ENCODE results near the gene NMD3.

Gene NMD3

DNA sequence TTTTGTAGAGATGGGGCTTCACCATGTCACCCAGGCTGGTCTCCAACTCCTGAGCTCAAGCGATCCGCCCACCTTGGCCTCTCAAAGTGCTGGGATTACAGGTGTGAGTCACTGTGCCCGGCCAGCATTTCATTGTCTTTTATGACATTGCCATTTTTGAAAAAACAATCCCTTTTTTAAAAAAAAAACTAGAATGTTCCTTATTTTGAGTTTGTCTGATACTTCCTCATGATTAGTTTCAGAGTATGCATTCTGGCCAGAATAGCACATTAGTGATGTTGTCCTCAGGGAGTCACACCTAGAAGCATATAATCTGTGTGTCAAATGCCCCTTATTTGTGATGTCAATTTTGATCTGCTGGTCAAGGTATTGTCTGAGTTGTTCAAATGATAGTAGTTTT is 21.2 kb upstream of the NMD3 start:
- TF ChIP-seq, protein P1, sequence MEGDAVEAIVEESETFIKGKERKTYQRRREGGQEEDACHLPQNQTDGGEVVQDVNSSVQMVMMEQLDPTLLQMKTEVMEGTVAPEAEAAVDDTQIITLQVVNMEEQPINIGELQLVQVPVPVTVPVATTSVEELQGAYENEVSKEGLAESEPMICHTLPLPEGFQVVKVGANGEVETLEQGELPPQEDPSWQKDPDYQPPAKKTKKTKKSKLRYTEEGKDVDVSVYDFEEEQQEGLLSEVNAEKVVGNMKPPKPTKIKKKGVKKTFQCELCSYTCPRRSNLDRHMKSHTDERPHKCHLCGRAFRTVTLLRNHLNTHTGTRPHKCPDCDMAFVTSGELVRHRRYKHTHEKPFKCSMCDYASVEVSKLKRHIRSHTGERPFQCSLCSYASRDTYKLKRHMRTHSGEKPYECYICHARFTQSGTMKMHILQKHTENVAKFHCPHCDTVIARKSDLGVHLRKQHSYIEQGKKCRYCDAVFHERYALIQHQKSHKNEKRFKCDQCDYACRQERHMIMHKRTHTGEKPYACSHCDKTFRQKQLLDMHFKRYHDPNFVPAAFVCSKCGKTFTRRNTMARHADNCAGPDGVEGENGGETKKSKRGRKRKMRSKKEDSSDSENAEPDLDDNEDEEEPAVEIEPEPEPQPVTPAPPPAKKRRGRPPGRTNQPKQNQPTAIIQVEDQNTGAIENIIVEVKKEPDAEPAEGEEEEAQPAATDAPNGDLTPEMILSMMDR (IDR thresholded peaks at IDR 0.05), result no peak

DNA sequence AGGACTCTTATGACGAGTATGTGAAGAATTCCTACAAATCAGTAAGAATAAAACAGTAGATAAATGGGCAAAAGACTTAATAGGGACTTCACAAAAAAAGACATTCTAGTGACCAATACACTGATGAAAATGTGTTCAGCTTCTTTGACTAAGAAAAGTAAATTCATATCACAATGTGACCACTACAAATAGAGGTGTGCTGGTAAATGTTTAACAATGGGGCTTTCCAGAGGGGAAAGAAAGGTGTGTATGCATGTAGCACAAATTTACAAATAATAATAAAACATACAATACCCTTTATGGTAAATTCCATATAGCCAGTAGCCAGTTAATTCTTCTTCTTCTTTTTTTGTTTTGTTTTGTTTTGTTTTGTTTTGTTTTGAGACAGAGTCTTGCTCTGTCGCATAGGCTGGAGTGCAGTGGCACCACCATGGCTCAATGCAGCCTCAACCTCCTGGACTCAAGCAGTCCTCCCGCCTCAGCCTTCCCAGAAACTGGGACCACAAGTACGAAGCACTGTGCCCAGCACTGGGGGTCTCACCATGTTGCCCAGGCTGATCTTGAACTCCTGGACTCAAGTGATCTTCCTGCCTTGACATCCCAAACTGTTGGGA is 17.5 kb upstream of the NMD3 start:
- TF ChIP-seq, protein P1 (IDR thresholded peaks at IDR 0.05), result no peak

DNA sequence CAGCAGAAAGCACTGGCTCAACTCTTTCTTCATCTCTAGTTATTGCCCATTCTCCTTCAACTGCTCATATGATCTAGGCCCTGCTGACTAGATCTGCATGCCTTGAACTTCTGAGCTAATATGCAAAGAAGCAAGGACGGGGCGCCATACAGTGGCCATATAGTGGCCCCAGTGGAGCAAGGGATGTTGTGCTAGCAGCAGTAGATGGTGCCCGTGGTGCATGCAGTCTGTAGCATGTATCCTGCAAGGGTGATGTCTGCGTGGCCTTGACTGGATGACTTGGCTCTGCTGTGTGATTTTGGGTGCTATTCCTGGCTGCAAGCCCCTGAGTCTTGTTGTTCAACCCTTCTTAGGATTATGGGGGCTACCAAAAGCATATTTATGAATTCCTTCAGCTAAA is 12.2 kb upstream of the NMD3 start:
- TF ChIP-seq, protein P1 (IDR thresholded peaks at IDR 0.05), result no peak

DNA sequence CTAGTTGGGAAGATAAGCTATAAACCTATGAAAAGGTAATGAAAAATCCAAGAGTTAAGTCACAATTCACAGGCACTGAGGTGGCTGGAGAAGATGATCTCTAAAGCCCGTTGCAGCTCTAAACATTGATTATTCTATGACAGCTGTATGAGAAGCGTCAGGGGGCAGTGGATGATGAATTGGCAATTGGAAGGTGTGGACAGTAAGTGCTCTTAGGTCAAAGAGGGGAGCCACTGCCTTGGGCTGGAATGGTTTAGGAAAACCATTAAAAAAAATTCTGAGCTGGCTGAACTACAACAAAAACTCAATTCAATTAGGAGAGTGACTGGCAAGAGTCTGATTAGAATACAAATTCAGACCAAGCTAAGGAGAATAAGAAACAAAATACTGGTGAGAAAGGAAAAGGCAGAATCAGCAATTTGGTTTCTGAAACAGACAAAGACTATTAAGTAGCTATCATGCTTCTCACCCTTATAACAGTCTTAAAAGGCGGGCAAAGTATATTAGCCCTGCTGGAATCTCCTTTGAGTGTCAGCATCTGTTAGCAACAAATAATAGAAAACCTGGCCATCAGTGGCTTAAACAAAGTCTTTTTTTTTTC is 8.8 kb upstream of the NMD3 start:
- TF ChIP-seq, protein P1 (IDR thresholded peaks at IDR 0.05), result no peak

DNA sequence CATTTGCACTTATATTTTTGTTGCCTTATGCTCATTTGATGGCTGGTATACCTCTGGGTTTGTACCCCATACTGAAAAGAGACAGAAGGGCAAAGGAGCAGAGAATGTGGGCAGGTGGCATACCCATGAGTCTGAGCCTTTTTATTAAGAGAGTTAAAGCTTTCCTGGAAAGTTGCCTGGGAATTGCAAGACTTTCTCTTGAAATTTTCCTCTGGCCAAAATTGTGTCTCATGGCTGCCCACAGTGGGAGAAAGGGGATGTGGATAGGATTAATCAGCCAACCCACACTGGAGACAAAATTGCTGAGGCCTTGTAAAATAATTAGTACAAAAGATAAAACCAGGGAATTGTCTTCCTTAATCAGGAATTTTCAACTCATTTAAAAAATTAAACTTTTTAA is 8.2 kb upstream of the NMD3 start:
- TF ChIP-seq, protein P1 (IDR thresholded peaks at IDR 0.05), result no peak

DNA sequence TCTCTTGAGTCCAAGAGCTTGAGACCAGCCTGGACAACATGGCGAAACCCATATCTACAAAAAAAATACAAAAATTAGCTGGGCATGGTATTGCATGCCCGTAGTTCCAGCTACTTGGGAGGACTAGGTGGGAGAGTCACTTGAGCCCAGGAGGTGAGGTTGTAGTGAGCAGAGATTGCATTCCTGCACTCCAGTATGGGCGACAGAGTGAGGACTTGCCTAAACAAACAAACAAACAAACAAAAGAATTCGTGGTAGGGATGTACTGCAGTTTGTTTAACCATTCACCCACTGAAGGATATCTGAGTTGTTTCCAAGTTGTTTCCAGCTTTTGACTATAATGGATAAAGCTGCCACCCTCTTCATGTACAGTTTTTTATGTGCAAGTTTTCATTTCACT is 7.5 kb upstream of the NMD3 start:
- TF ChIP-seq, protein P1 (IDR thresholded peaks at IDR 0.05), result no peak

DNA sequence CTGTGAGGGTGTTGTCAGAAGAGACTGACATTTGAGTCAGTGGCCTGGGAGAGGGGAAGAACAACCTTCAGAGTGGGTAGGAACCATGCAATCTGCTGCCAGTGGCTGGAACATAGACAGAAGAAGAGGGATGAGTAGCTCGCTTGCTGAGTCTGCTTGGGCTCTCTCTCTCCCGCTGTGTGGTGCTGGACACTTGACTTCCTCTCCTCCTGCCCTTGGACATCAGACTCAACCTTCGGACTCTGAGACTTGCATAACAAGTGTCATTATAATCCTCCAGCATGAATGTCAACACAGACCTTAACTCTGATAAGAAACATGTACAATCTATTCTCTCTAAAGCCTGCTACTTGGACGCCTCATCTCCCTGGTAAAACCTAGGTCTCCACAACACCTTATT is 5.9 kb upstream of the NMD3 start:
- TF ChIP-seq, protein P1 (IDR thresholded peaks at IDR 0.05), result no peak

DNA sequence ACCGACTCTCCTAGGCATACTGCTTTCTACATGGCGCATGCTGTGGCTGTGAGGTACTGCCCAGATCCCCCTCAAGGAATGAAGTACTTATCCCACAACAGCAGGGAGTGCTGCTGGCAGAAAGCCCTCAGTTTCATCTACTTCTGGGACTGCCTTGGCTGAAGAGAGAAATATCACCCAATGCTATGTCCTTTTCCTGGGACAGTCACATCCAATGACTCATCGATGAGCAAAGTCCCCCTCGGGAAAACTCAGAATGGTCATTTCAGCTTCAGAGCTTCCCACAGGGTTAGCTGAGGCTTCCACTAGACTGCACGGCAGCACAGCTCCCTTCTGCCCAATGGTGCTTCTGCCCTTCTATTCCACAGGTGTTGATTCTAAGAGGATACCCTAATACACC is 3.6 kb upstream of the NMD3 start:
- TF ChIP-seq, protein P1 (IDR thresholded peaks at IDR 0.05), result no peak
